Lower leg skin (tissue), 3 donors: ENCODE measurements around the gene CARD16.
"Not testable (repeated sequence)": the region's sequence is repeated elsewhere in the genome, so short reads cannot be mapped to it uniquely, and the experiment has no call there.

Experiments used
- CTCF ChIP-seq, 3 donors: fragments of 450-650 bp; IDR thresholded peaks; one replicate each; pipeline ENCODE4 v1.5.1; 2016; ENCODE audit warnings: antibody characterized with exemption in 3 of 3, mild to moderate bottlenecking in 3 of 3, moderate library complexity in 2 of 3
- POLR2A ChIP-seq, 2 donors: fragments of 450-650 bp; IDR thresholded peaks; one replicate each; pipeline ENCODE4 v1.6.1; 2016 to 2017; ENCODE audit warnings: antibody characterized with exemption in 2 of 2, mild to moderate bottlenecking in 1 of 2, moderate library complexity in 1 of 2

GRCh38 chr11:105080171-105080906 lies 35.2 kb upstream of the CARD16 start:
- not testable (repeated sequence) for TF ChIP-seq CTCF, POLR2A (IDR thresholded peaks at IDR 0.05)
